Neural progenitor cell (in vitro differentiated cells): ENCODE measurements around the gene TOMM6. TPM values are rescaled to one million over a fixed set of nuclear protein-coding genes. Genes with fewer than 3 reads are reported as not detected.

Source experiments
- DNase-seq: peaks from one replicate; pipeline ENCODE4 v3.0.0-alpha.2; 2016; ENCODE audit warnings: low spot score
- H2AFZ ChIP-seq: fragments of 200-600 bp; sonication (generic); replicated peaks from 2 replicates; pipeline ENCODE4 v1.6.1; 2016; ENCODE audit warnings: antibody characterized with exemption
- H3F3A ChIP-seq: fragments of 200-600 bp; sonication (generic); 2 replicates; pipeline ENCODE4 v1.6.1; 2016; ENCODE audit warnings: antibody characterized with exemption, low read depth
- H3K27ac ChIP-seq: fragments of 200-600 bp; sonication (generic); 2 replicates; pipeline ENCODE4 v1.5.1; 2016; ENCODE audit warnings: mild to moderate bottlenecking
- H3K27me3 ChIP-seq: fragments of 200-600 bp; sonication (generic); 2 replicates; pipeline ENCODE4 v1.6.1; 2016; ENCODE audit warnings: mild to moderate bottlenecking, moderate library complexity
- H3K36me3 ChIP-seq: fragments of 200-600 bp; sonication (generic); 2 replicates; pipeline ENCODE4 v1.5.1; 2016
- H3K4me1 ChIP-seq: fragments of 200-600 bp; sonication (generic); 2 replicates; pipeline ENCODE4 v1.6.1; 2016; ENCODE audit warnings: mixed run types
- H3K4me2 ChIP-seq: fragments of 200-600 bp; sonication (generic); 2 replicates; pipeline ENCODE4 v1.6.1; 2016
- H3K4me3 ChIP-seq: fragments of 200-600 bp; sonication (generic); 2 replicates; pipeline ENCODE4 v1.5.1; 2016
- H3K79me2 ChIP-seq: fragments of 200-600 bp; sonication (generic); 2 replicates; pipeline ENCODE4 v1.6.1; 2016; ENCODE audit warnings: low read depth
- H3K9ac ChIP-seq: fragments of 200-600 bp; sonication (generic); 2 replicates; pipeline ENCODE4 v1.6.1; 2016
- H3K9me3 ChIP-seq: fragments of 200-600 bp; sonication (generic); 2 replicates; pipeline ENCODE4 v1.5.1; 2016; ENCODE audit warnings: low read depth
- H4K20me1 ChIP-seq: fragments of 200-600 bp; sonication (generic); 2 replicates; pipeline ENCODE4 v1.6.1; 2016; ENCODE audit warnings: low read depth
- H3K27ac Mint-ChIP-seq: 3 replicates; pipeline ENCODE4 v1.8.0; 2021; ENCODE audit warnings: mixed read lengths
- H3K27me3 Mint-ChIP-seq: 2 replicates; pipeline ENCODE4 v1.8.0; 2022; ENCODE audit warnings: low read depth, mild to moderate bottlenecking, inconsistent platforms, moderate library complexity, mixed read lengths; ENCODE audit not compliant: insufficient read depth
- H3K36me3 Mint-ChIP-seq: 3 replicates; pipeline ENCODE4 v1.8.0; 2021; ENCODE audit warnings: mixed read lengths
- H3K4me1 Mint-ChIP-seq: 3 replicates; pipeline ENCODE4 v1.8.0; 2021; ENCODE audit warnings: mixed read lengths
- H3K4me3 Mint-ChIP-seq: 3 replicates; pipeline ENCODE4 v1.8.0; 2021; ENCODE audit warnings: mild to moderate bottlenecking, moderate library complexity, mixed read lengths
- H3K9me3 Mint-ChIP-seq: 3 replicates; pipeline ENCODE4 v1.8.0; 2020; ENCODE audit warnings: mixed read lengths
- CTCF ChIP-seq: fragments of 200-600 bp; sonication (generic); IDR thresholded peaks from 2 replicates; pipeline ENCODE4 v1.5.1; 2017; ENCODE audit warnings: antibody characterized with exemption, mild to moderate bottlenecking
- EZH2 ChIP-seq: fragments of 200-600 bp; sonication (generic); IDR thresholded peaks from 2 replicates; pipeline ENCODE4 v1.6.1; 2017; ENCODE audit warnings: antibody characterized with exemption, mild to moderate bottlenecking, moderate library complexity
- EZH2phosphoT487 ChIP-seq: fragments of 200-600 bp; sonication (generic); IDR thresholded peaks from 2 replicates; pipeline ENCODE4 v1.6.1; 2017; ENCODE audit warnings: antibody characterized with exemption
- total RNA-seq: library from RNA; depleted of rRNA; stranded (reverse); fragments of >200 nt; gene quantifications from 2 replicates; pipeline ENCODE4 v1.2.3, GENCODE V29; 2015; ENCODE audit warnings: low replicate concordance

The TOMM6 gene
- total RNA-seq, 1 donor from 2014 or later = 182 TPM

DNA sequence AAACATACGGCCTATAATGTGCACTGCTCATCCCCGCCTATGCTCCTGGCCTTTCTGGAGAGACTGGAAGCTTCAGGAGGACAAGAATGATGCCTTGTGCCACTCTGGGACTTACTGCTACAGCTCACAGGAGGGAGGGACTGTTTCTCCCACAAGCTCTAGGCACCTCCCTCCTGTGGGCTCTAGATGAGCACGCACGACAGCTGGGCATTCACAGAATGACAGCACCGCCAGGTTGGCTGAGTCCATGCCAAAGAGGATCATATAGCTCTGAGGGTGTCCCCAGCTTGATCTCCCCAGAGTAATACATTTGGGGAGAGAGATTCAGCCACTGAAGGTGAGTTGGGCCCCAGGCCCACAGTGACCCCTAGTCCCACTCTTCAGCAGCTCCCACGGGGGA lies 30.2 kb upstream of the TOMM6 start:
- Mint-ChIP-seq H3K36me3 (no peaks in the 10 kb centered on the region), H3K9me3 (no peaks in the 10 kb centered on the region), H3K27ac (no peak overlapping the region), H3K4me1 (no peaks in the 10 kb centered on the region), H3K4me3 (no peak overlapping the region), H3K27me3 (peaks cover 10% of the 10 kb centered on the region)
- Histone ChIP-seq H3K9me3 (no peaks in the 10 kb centered on the region), H3K4me2 (no peak overlapping the region), H3K36me3 (no peaks in the 10 kb centered on the region), H3K4me1 (no peaks in the 10 kb centered on the region), H3K27me3 (no peaks in the 10 kb centered on the region), H3K4me3 (no peak overlapping the region), H3K79me2 (no peaks in the 10 kb centered on the region), H2AFZ (no peak overlapping the region), H3F3A (no peaks in the 10 kb centered on the region), H4K20me1 (no peaks in the 10 kb centered on the region), H3K27ac (no peak overlapping the region), H3K9ac (no peak overlapping the region)
- TF ChIP-seq EZH2phosphoT487 (no peak), CTCF (no peak), EZH2 (no peak)
- no peak for DNase-seq

DNA sequence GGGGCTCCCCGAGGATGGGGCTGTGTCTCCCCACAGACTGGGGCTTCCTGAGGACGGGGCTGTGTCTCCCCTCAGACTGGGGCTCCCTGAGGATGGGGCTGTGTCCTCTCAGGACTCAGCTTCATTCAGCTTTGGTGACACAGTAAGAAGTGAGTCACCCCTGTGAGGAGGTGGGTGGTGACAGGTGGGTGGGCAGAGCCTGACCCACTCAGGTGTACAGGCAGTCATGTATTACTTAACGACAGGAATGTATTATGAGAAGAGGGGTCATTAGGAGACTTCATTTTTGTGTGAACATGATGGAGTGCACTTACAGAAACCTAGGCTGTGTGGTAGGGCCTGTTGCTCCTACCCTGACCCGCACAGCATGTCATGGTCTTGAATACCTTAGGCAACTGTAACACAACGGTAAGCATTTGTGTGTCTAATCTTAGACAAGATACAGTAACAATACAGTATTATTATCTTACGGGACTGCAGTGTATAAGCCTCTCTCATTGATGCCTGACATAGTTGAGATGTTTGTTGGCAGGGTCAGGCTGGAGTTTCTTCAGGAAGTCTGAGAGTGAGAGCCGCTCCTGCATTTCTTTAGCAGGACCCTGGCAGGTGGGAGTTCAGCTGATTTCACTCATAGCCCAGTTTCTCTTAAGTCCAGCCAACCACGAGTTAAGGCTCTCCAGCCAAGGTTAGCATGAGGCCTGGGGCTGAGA lies 29.4 kb upstream of the TOMM6 start:
- Histone ChIP-seq H3K4me3 (no peak overlapping the region), H3K27ac (no peak overlapping the region), H3K9me3 (no peaks in the 10 kb centered on the region), H3K9ac (no peak overlapping the region), H2AFZ (no peak overlapping the region), H3K4me2 (no peak overlapping the region), H4K20me1 (no peaks in the 10 kb centered on the region), H3F3A (no peaks in the 10 kb centered on the region), H3K27me3 (no peaks in the 10 kb centered on the region), H3K4me1 (no peaks in the 10 kb centered on the region), H3K79me2 (no peaks in the 10 kb centered on the region), H3K36me3 (no peaks in the 10 kb centered on the region)
- Mint-ChIP-seq H3K4me1 (no peaks in the 10 kb centered on the region), H3K36me3 (no peaks in the 10 kb centered on the region), H3K9me3 (no peaks in the 10 kb centered on the region), H3K4me3 (no peak overlapping the region), H3K27ac (peak overlapping the region; percentile 64), H3K27me3 (peaks cover 10% of the 10 kb centered on the region)
- TF ChIP-seq EZH2phosphoT487 (no peak), CTCF (no peak), EZH2 (no peak)
- DNase-seq = no peak

GRCh38 chr6:41758641-41759035 lies 28.9 kb upstream of the TOMM6 start:
- Histone ChIP-seq H2AFZ (no peak overlapping the region), H3K27me3 (no peaks in the 10 kb centered on the region), H3F3A (no peaks in the 10 kb centered on the region), H3K9ac (no peak overlapping the region), H4K20me1 (no peaks in the 10 kb centered on the region), H3K9me3 (no peaks in the 10 kb centered on the region), H3K36me3 (no peaks in the 10 kb centered on the region), H3K27ac (no peak overlapping the region), H3K79me2 (no peaks in the 10 kb centered on the region), H3K4me3 (no peak overlapping the region), H3K4me2 (no peak overlapping the region), H3K4me1 (no peaks in the 10 kb centered on the region)
- no peaks in the 10 kb centered on the region for H3K36me3 Mint-ChIP-seq
- H3K4me3 Mint-ChIP-seq = no peak overlapping the region
- H3K4me1 Mint-ChIP-seq = no peaks in the 10 kb centered on the region
- H3K27ac Mint-ChIP-seq = peak overlapping the region; percentile 29
- TF ChIP-seq EZH2 (no peak), CTCF (no peak), EZH2phosphoT487 (no peak)
- peaks cover 10% of the 10 kb centered on the region for H3K27me3 Mint-ChIP-seq
- no peaks in the 10 kb centered on the region for H3K9me3 Mint-ChIP-seq
- no peak for DNase-seq
